ENCODE results near the gene TMEM255B.

TMEM255B gene

DNA sequence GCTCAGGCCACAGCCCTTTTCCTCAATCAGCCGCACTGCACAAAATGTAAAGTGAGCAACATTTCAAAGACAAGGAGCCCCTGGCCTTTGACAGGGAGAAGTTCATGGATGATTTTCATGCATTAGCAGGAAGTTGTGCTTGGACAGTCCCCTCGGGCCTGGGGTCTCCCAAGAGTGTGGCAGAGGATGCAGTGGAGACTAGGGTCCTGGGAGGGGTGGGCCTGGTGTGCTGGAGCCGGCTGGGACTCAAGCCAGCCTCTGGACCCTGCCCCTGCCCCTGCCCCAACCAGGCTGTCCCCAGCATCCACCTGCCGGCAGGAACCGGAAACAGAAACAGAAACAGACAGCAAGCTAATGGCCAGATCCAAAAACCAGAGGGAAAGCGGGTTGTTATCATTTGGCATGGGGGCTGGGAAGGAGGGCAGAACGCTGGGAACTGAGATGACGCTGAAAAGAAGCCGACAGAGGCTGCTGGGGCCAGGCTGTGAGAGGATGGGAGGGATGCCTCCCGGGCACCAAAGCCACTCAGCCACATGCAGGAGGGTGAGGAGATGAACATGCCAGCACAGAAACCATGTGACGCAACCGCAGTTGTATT is 102.5 kb downstream of the TMEM255B start:
- DNase-seq (ENCODE audit: low read depth): no peak

GRCh38 chr13:113862191-113862930 is 103.3 kb downstream of the TMEM255B start:
- DNase-seq (ENCODE audit: low read depth): peak; percentile 17

GRCh38 chr13:113862931-113863523 is 104.0 kb downstream of the TMEM255B start:
- DNase-seq (ENCODE audit: low read depth): no peak

- peak; percentile 49 for DNase-seq (ENCODE audit: low read depth)
Observed at GRCh38 chr13:113863524-113864272, 104.7 kb downstream of the TMEM255B start, which contains the start of gene GAS6. Gene GAS6, minus strand, starts transcription at chr13:113864076. Its CDS starts 156 bp downstream, at chr13:113863920.

- DNase-seq (ENCODE audit: low read depth): peak; percentile 48
Observed at GRCh38 chr13:113864273-113864890, 105.4 kb downstream of the TMEM255B start.

GRCh38 chr13:113865427-113865826 is 106.4 kb downstream of the TMEM255B start:
- no peak for DNase-seq (ENCODE audit: low read depth)
